AG04450 (cell line): ENCODE results near the gene UROS. TPM values are rescaled to one million over a fixed set of nuclear protein-coding genes. Genes with fewer than 3 reads are reported as not detected.

Experiments
- CTCF ChIA-PET: fragments of 300-600, 350-600 bp; formaldehyde crosslinking; extraction: SDS; loops from one replicate; lab custom pipeline; 2022; ENCODE audit warnings: antibody characterized with exemption, inconsistent platforms; lab: Charles Lee
- POLR2A ChIA-PET: fragments of 350-600 bp; formaldehyde crosslinking; extraction: SDS; loops from one replicate; lab custom pipeline; 2021; ENCODE audit warnings: antibody characterized with exemption, inconsistent platforms; lab: Yijun Ruan, JAX
- DNase-seq: peaks from one replicate; pipeline ENCODE4 v3.0.0-alpha.2; 2011; ENCODE audit warnings: low read depth, low spot score
- H3K27ac ChIP-seq: one replicate; pipeline ENCODE4 v1.5.1; 2012; ENCODE audit warnings: low read depth, low read length, control low read depth
- H3K27me3 ChIP-seq: one replicate; pipeline ENCODE4 v1.6.0; 2012; ENCODE audit warnings: low read length; ENCODE audit not compliant: control insufficient read depth, insufficient read depth
- H3K4me3 ChIP-seq: 2 replicates; pipeline ENCODE4 v1.5.1; 2011; ENCODE audit warnings: mild to moderate bottlenecking, low read depth, low read length, control low read depth
- H3K9me3 ChIP-seq: 2 replicates; pipeline ENCODE4 v1.5.1; 2012; ENCODE audit warnings: low read length; ENCODE audit not compliant: control insufficient read depth, insufficient read depth
- polyA plus RNA-seq: library from polyadenylated mRNA; depleted of rRNA; stranded (reverse); fragments of >200 nt; gene quantifications from 2 replicates; pipeline ENCODE4 v1.2.3, GENCODE V29; 2011
- TF ChIP-seq, protein P1 (sequence below): IDR thresholded peaks from 2 replicates; pipeline ENCODE4 v1.5.1; 2011; ENCODE audit warnings: low read depth, low read length, control low read depth, inconsistent platforms

UROS gene
- polyA plus RNA-seq, 1 experiment, result 65.9 TPM

DNA sequence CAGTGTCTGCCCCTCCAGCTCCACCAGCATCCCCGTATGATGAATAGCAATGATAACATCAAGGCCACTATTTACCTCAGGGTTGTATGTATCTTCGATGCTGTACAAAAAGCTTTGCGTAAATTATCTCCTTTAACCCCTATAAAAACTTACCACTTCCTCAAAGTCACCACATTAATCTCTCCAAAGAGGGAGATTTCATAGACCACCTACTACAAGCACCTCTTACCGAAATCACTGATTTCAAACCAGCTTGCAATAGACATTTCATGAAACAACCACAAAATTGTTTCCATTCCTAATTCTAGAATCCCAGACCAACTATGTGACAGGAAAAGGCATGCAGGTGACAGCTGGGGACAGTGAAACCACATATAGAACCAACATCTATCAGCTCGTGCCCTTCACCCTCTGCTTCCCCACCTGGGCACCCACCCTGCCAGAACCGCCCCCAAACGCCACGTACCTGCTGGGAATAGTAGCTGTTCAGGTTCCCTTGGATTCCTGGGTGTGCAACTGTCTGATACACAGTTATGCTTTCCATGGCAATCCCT is 27.3 kb downstream of the UROS start:
- no peak overlapping the region for H3K4me3 ChIP-seq
- no peak for DNase-seq
- TF ChIP-seq, protein P1, sequence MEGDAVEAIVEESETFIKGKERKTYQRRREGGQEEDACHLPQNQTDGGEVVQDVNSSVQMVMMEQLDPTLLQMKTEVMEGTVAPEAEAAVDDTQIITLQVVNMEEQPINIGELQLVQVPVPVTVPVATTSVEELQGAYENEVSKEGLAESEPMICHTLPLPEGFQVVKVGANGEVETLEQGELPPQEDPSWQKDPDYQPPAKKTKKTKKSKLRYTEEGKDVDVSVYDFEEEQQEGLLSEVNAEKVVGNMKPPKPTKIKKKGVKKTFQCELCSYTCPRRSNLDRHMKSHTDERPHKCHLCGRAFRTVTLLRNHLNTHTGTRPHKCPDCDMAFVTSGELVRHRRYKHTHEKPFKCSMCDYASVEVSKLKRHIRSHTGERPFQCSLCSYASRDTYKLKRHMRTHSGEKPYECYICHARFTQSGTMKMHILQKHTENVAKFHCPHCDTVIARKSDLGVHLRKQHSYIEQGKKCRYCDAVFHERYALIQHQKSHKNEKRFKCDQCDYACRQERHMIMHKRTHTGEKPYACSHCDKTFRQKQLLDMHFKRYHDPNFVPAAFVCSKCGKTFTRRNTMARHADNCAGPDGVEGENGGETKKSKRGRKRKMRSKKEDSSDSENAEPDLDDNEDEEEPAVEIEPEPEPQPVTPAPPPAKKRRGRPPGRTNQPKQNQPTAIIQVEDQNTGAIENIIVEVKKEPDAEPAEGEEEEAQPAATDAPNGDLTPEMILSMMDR, result no peak
- POLR2A ChIA-PET, result no interaction called here
- H3K9me3 ChIP-seq, result no peaks in the 10 kb centered on the region
- no peaks in the 10 kb centered on the region for H3K27me3 ChIP-seq
- CTCF ChIA-PET, result no interaction called here
- H3K27ac ChIP-seq, result no peak overlapping the region

DNA sequence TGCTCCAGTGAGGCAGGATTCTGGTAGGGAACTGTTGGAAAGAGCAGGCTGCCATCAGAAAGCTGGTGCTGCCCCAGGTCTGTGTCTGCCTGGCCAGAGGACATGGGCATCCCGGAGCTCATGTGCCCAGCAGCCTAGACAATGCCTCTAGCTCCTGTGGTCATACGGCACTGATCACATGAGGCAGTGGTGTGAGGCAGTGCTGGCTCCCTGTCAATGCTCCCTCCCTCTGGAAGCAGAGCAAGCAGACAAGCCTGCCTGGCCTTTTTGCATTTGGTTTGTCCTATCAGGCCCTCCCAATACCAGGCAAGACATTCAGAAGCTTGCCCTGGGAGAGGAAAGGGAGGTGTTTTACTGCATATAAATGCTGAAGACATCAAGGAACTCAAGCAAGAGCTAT is 27.9 kb downstream of the UROS start:
- TF ChIP-seq, protein P1, result no peak
- Histone ChIP-seq H3K27ac (no peak overlapping the region), H3K27me3 (no peaks in the 10 kb centered on the region), H3K9me3 (no peaks in the 10 kb centered on the region), H3K4me3 (no peak overlapping the region)
- POLR2A ChIA-PET, result interaction anchor here (0.6 kb wide), 1 partner anchor 9 kb away, joined by 3 read pairs; no protein-coding TSS in a partner anchor
- CTCF ChIA-PET, result no interaction called here
- no peak for DNase-seq

DNA sequence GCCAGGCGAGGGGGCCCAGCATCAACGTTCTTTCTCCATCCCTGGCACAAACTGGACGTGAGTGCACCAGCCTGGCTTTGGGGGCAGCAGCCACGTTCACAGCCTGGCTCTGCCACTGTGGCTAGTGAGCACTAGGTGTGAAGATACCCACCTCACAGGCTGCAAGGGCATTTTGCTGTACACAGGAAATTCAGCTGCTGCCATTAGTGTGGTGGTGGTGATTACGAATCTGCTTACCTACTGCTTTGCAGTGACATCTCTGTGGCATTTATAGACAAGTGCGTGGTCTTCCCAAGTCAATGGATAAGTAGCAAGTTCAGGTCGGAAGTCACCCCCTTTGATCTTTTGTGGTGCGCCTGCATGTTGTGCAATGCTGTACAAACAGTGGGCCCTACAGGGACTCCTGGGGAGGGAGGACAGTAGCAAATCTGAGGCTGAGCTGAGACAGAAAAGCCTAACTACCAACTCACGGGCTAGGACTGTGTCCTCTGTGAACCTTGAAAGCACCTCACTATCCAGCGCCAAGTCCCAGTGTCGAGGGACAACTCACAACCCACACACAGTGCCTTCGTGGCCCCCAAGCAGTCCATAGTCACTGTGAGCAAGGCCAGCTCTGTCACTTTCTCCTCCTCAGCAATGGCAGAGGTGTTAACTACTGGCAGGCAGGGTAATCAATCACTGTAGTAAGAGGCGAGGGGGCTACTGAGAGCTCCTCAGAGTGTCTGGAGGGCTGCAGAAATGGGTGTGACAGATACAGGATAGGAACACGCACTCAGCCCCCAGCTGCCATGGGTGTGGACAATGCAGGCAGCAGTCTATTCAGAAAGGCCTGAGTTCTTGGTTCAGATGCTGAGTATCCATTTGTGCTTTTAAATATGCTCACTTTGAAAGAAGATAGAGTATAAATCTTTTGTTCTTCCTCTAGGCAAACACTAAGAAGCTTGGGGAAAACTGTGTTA is 30.4 kb downstream of the UROS start:
- H3K4me3 ChIP-seq, result no peak overlapping the region
- ChIA-PET CTCF (no interaction called here), POLR2A (no interaction called here)
- H3K9me3 ChIP-seq, result no peaks in the 10 kb centered on the region
- TF ChIP-seq, protein P1, result no peak
- DNase-seq, result no peak
- H3K27ac ChIP-seq, result no peak overlapping the region
- no peaks in the 10 kb centered on the region for H3K27me3 ChIP-seq

DNA sequence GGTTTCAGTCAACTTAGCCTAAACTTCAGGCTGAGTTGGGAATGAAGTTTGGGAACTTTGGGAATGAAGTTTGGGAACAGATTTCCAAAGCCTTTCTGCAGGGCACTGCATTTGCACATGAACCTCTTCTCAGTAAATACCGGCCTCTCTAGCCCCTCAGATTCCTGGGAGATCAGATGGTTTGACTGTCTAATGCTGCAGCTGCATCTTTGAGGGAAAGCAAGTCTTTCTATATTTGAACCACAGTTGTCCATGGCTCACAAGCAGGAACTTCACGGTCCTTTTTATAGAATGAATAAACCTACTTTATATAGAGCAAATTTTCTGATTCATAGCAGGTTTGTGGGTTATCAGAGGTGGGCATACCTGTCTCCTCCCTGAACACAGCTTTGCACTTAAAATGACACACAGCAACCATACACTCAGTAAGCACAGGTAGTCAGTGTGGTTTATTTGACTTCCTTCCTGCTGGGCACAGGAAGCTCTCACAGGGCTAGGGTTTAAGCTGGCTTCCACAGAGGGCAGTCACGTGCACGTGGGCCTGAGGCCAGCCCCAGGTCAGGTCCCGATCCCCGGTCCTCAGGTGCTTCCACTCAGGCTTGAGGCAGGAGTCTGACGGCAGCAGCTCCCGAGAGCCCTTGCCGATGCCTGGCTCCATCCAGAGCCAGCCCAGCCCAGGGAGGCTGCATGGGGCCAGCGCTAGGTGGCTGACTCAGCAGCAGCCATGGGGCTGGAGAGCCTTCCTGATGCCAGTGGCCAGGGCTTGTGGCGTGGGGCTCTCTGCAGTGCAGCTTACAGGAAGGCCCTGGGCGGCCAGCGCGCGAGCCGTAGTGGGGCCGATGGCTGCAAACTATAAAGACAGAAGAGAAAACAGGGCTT is 34.7 kb downstream of the UROS start:
- Histone ChIP-seq H3K9me3 (no peaks in the 10 kb centered on the region), H3K4me3 (no peak overlapping the region), H3K27ac (no peak overlapping the region), H3K27me3 (no peaks in the 10 kb centered on the region)
- no peak for DNase-seq
- ChIA-PET CTCF (no interaction called here), POLR2A (no interaction called here)
- TF ChIP-seq, protein P1, result no peak
